Stimulated activated naive CD8-positive, alpha-beta T cell treated with anti-CD3 and anti-CD28 coated beads, Interleukin-15, Interleukin-2, amounts not matched to agents 100 ng/mL and 50 ng/mL, for 24 hours (primary cell): ENCODE measurements around the gene UBE2E2.

Experiments
- H3K27ac Mint-ChIP-seq: one replicate; pipeline ENCODE4 v1.8.0; 2021; ENCODE audit warnings: mild to moderate bottlenecking, mixed read lengths
- H3K27me3 Mint-ChIP-seq: one replicate; pipeline ENCODE4 v1.8.0; 2021; ENCODE audit warnings: mixed read lengths
- H3K36me3 Mint-ChIP-seq: one replicate; pipeline ENCODE4 v1.8.0; 2021; ENCODE audit warnings: low read depth, mixed read lengths
- H3K4me1 Mint-ChIP-seq: one replicate; pipeline ENCODE4 v1.8.0; 2021; ENCODE audit warnings: low read depth, mixed read lengths
- H3K4me3 Mint-ChIP-seq: one replicate; pipeline ENCODE4 v1.8.0; 2021; ENCODE audit warnings: mild to moderate bottlenecking, mixed read lengths
- H3K9me3 Mint-ChIP-seq: one replicate; pipeline ENCODE4 v1.8.0; 2021; ENCODE audit warnings: mixed read lengths

The UBE2E2 gene

GRCh38 chr3:23547905-23548650, 345.0 kb downstream of the UBE2E2 start:
- Mint-ChIP-seq H3K36me3 (peaks cover 6% of the 10 kb centered on the region), H3K4me3 (no peak overlapping the region), H3K4me1 (no peaks in the 10 kb centered on the region), H3K27ac (no peak overlapping the region), H3K9me3 (no peaks in the 10 kb centered on the region), H3K27me3 (no peaks in the 10 kb centered on the region)

GRCh38 chr3:23548706-23549105, 345.6 kb downstream of the UBE2E2 start:
- H3K36me3 Mint-ChIP-seq = peaks cover 6% of the 10 kb centered on the region
- no peak overlapping the region for H3K27ac Mint-ChIP-seq
- H3K27me3 Mint-ChIP-seq = no peaks in the 10 kb centered on the region
- H3K4me1 Mint-ChIP-seq = no peaks in the 10 kb centered on the region
- no peaks in the 10 kb centered on the region for H3K9me3 Mint-ChIP-seq
- no peak overlapping the region for H3K4me3 Mint-ChIP-seq

DNA sequence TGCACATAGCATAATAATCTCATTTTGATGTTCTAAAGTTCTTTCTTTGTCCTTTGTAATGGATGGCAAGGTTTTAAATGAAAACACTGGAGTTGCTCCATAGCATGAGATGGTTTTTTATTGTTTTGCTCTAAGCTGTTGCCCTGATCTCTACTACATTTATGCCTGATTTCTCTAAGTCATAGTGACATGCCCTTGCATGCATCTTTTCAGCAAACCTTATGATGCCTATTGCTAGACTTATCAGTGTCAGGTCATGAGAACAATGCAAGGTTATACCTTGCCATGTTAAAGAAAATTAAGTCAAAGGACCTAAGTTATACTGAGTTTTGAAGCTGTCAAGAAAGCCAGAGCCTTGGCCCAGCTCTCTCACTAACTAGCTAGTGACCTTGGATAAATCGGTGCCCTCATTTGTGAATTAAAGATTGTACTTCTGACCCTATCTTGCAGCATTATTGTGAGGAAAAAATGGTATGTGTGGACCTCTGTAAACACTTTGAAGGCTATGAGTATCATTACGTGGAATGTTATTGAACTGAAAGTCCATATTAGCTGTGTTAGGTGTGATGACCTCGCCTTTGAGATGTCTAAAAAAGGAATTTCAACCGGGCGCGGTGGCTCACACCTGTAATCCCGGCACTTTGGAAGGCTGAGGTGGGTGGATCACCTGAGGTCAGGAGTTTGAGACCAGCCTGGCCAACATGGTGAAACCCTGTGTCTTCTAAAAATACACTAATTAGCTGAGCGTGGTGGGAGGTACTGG, 346.2 kb downstream of the UBE2E2 start:
- Mint-ChIP-seq H3K4me1 (no peaks in the 10 kb centered on the region), H3K27ac (no peak overlapping the region), H3K36me3 (peaks cover 2% of the 10 kb centered on the region), H3K4me3 (no peak overlapping the region), H3K27me3 (no peaks in the 10 kb centered on the region), H3K9me3 (no peaks in the 10 kb centered on the region)

DNA sequence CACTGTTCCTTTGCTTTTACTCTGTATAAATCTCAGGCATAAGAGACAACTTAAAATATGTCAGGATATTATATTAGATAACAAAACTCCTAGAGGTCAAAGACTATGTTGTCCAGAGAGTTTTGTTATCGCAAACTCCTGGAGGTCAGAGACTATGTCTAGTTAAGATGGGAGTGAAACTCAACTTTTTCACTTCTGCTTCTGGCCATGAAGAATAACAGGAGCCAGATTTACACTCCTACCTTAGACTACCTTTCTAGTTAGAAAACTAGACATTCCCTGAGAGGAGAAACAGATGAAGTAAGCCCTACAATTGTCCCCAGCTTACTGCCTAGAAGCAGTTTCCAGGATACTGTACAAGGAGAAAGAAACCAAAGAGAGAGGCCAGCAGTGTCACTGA, 347.3 kb downstream of the UBE2E2 start:
- Mint-ChIP-seq H3K4me3 (no peak overlapping the region), H3K27ac (no peak overlapping the region), H3K36me3 (peaks cover under 1% of the 10 kb centered on the region), H3K9me3 (peaks cover 4% of the 10 kb centered on the region), H3K4me1 (no peaks in the 10 kb centered on the region), H3K27me3 (no peaks in the 10 kb centered on the region)

DNA sequence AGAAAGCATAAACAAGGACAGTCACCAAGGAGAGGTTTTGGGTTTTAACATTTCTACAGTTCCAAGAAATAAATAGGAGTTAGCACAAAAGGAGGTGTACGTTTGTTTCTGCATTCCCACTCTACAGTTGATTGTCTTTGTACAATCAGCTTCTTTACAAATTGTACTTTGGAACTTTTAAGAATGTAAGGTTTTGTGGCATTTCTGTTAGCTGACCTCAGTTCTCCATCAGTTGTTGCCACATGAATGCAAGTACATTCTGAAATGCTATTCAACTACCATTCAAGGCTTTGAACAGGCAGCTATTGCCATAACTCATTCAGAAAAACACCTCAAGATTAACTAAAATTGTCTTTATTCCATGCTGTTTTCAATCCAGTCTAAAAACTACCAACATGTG, 349.4 kb downstream of the UBE2E2 start:
- Mint-ChIP-seq H3K27me3 (no peaks in the 10 kb centered on the region), H3K36me3 (peaks cover 5% of the 10 kb centered on the region), H3K9me3 (peaks cover 8% of the 10 kb centered on the region), H3K4me3 (no peak overlapping the region), H3K27ac (no peak overlapping the region), H3K4me1 (no peaks in the 10 kb centered on the region)

- Mint-ChIP-seq H3K4me1 (no peaks in the 10 kb centered on the region), H3K27me3 (no peaks in the 10 kb centered on the region), H3K36me3 (peaks cover 5% of the 10 kb centered on the region), H3K4me3 (no peak overlapping the region), H3K9me3 (peaks cover 8% of the 10 kb centered on the region), H3K27ac (no peak overlapping the region)
These were observed 350.2 kb downstream of the UBE2E2 start for GRCh38 chr3:23553353-23553752.

GRCh38 chr3:23565041-23565775, 362.1 kb downstream of the UBE2E2 start:
- Mint-ChIP-seq H3K9me3 (peaks cover 10% of the 10 kb centered on the region), H3K27me3 (no peaks in the 10 kb centered on the region), H3K4me3 (no peak overlapping the region), H3K36me3 (peaks cover 4% of the 10 kb centered on the region), H3K4me1 (peaks cover 12% of the 10 kb centered on the region), H3K27ac (no peak overlapping the region)

DNA sequence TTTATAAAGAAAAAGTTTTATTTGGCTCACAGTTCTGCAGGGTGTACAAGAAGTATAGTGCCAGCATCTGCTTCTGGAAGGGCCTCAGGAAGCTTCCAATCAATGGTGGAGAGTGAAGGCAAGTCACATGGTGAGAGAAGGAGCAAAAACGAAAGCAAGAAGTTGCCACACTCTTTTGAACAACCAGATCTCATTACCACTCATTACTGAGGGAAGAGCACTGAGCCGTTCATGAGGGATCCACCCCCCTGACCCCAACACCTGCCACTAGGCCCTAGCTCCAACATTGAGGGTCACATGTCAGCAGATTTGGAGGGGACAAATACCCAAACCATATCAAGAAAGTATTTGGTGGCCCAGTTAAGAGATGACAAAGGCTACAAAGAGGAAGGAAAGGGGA, 363.4 kb downstream of the UBE2E2 start:
- Mint-ChIP-seq H3K27me3 (no peaks in the 10 kb centered on the region), H3K4me3 (no peak overlapping the region), H3K27ac (no peak overlapping the region), H3K36me3 (peaks cover 4% of the 10 kb centered on the region), H3K4me1 (peaks cover 12% of the 10 kb centered on the region), H3K9me3 (peaks cover 10% of the 10 kb centered on the region)

DNA sequence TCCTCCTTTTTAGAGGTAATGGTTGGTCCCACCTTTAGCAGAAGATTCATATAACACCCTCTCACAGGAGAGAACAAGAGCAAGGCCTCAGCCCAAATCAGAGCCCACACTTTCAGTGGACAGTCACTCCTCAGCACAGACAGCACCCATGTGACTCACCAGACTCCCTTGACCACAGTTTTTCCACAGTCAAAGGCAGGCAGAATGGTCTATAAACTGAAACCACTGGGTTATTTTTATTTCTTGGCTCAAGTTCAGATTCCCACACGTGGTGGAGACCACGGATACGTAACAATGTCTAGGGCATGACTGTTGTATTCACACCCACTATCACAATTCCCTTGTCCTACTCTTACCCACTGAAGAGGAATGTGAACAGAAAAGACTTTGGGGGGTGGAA, 364.8 kb downstream of the UBE2E2 start:
- Mint-ChIP-seq H3K36me3 (peaks cover 4% of the 10 kb centered on the region), H3K27me3 (no peaks in the 10 kb centered on the region), H3K27ac (no peak overlapping the region), H3K4me3 (no peak overlapping the region), H3K9me3 (peaks cover 10% of the 10 kb centered on the region), H3K4me1 (peaks cover 12% of the 10 kb centered on the region)

- no peak overlapping the region for H3K27ac Mint-ChIP-seq
- no peaks in the 10 kb centered on the region for H3K27me3 Mint-ChIP-seq
- H3K9me3 Mint-ChIP-seq = no peaks in the 10 kb centered on the region
- no peak overlapping the region for H3K4me3 Mint-ChIP-seq
- no peaks in the 10 kb centered on the region for H3K36me3 Mint-ChIP-seq
- H3K4me1 Mint-ChIP-seq = no peaks in the 10 kb centered on the region
These were observed 370.7 kb downstream of the UBE2E2 start for GRCh38 chr3:23573827-23574226.

GRCh38 chr3:23574822-23575315, 371.7 kb downstream of the UBE2E2 start:
- no peaks in the 10 kb centered on the region for H3K4me1 Mint-ChIP-seq
- no peak overlapping the region for H3K4me3 Mint-ChIP-seq
- no peaks in the 10 kb centered on the region for H3K9me3 Mint-ChIP-seq
- H3K27me3 Mint-ChIP-seq = no peaks in the 10 kb centered on the region
- H3K27ac Mint-ChIP-seq = no peak overlapping the region
- no peaks in the 10 kb centered on the region for H3K36me3 Mint-ChIP-seq

GRCh38 chr3:23575697-23576096, 372.6 kb downstream of the UBE2E2 start:
- Mint-ChIP-seq H3K27me3 (no peaks in the 10 kb centered on the region), H3K36me3 (no peaks in the 10 kb centered on the region), H3K4me3 (no peak overlapping the region), H3K9me3 (no peaks in the 10 kb centered on the region), H3K4me1 (no peaks in the 10 kb centered on the region), H3K27ac (no peak overlapping the region)

DNA sequence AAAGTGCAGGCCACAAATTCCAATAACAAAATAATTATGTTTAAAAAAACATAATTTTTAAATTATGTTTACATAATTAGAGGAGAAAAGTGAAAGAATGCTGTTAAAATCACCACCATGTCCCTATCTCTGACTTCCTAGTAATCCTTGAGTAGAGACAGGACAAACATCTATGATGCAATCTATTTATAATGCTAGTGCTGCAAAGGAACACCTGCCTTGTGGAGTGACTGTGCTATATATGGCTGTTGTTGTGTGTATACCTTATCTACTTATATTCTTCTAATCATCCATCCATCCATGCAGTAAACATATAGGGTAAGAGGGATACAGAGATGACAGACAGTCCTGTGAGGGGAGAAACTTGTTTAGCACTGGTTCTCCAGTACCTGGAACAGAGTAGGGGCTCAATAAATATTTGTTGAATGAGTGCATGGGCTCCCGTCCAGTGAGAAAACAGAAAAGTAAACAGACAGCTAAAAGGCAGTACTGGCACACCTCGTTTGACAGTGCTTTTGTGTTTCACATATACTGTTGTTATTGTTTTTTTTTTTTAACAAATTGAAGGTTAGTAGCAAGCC, 373.3 kb downstream of the UBE2E2 start:
- no peak overlapping the region for H3K27ac Mint-ChIP-seq

GRCh38 chr3:23580096-23580713, 377.1 kb downstream of the UBE2E2 start:
- Mint-ChIP-seq H3K36me3 (no peaks in the 10 kb centered on the region), H3K4me1 (no peaks in the 10 kb centered on the region), H3K4me3 (no peak overlapping the region), H3K27ac (no peak overlapping the region), H3K9me3 (peaks cover 9% of the 10 kb centered on the region), H3K27me3 (no peaks in the 10 kb centered on the region)

More for the DNA sequence above, 373.3 kb downstream of the UBE2E2 start:
- Mint-ChIP-seq H3K4me3 (no peak overlapping the region), H3K36me3 (no peaks in the 10 kb centered on the region), H3K9me3 (no peaks in the 10 kb centered on the region), H3K4me1 (no peaks in the 10 kb centered on the region), H3K27me3 (no peaks in the 10 kb centered on the region)
